ENCODE measurements around the gene PAN2.
A peak's percentile ranks its signal among the peaks of the same experiment; 100 is the strongest.
"Not testable (repeated sequence)": the region's sequence is repeated elsewhere in the genome, so short reads cannot be mapped to it uniquely, and the experiment has no call there.

Gene PAN2

GRCh38 chr12:56341616-56342015 is 7.8 kb upstream of the PAN2 start:
- DNase-seq (ENCODE audit: low spot score) = no peak

- DNase-seq (ENCODE audit: low spot score) = no peak
Observed at GRCh38 chr12:56339158-56339422, 5.3 kb upstream of the PAN2 start.

- DNase-seq (ENCODE audit: low spot score) = peak; percentile 24
Observed at GRCh38 chr12:56338308-56339157, 4.7 kb upstream of the PAN2 start, which contains the start of gene IL23A. Gene IL23A (plus strand): TSS chr12:56338884. CDS start chr12:56339045, 161 bp downstream.

- DNase-seq (ENCODE audit: low spot score) = no peak
Observed at GRCh38 chr12:56337753-56338251, 4.0 kb upstream of the PAN2 start.

- DNase-seq (ENCODE audit: low spot score) = peak; percentile 57
Observed at GRCh38 chr12:56336361-56337167, 2.8 kb upstream of the PAN2 start.

GRCh38 chr12:56335527-56335926 is 1.7 kb upstream of the PAN2 start:
- not testable (repeated sequence) for DNase-seq (ENCODE audit: low spot score)

- peak; percentile 12 for DNase-seq (ENCODE audit: low spot score)
Observed at GRCh38 chr12:56334490-56334793, 642 bp upstream of the PAN2 start.

GRCh38 chr12:56333197-56333678 is 562 bp downstream of the PAN2 start:
- DNase-seq (ENCODE audit: low spot score) = no peak

- peak; percentile 5 for DNase-seq (ENCODE audit: low spot score)
Observed at GRCh38 chr12:56332512-56333196, 1.1 kb downstream of the PAN2 start.

- DNase-seq (ENCODE audit: low spot score) = no peak
Observed at GRCh38 chr12:56330936-56331490, 2.8 kb downstream of the PAN2 start.

- no peak for DNase-seq (ENCODE audit: low spot score)
Observed at GRCh38 chr12:56326533-56326932, 7.3 kb downstream of the PAN2 start.

- DNase-seq (ENCODE audit: low spot score) = no peak
Observed at GRCh38 chr12:56326126-56326525, 7.7 kb downstream of the PAN2 start.

GRCh38 chr12:56324206-56324605 is 9.6 kb downstream of the PAN2 start:
- DNase-seq (ENCODE audit: low spot score) = no peak

GRCh38 chr12:56321610-56322009 is 12.2 kb downstream of the PAN2 start:
- not testable (repeated sequence) for DNase-seq (ENCODE audit: low spot score)

- no peak for DNase-seq (ENCODE audit: low spot score)
Observed at GRCh38 chr12:56321027-56321426, 12.8 kb downstream of the PAN2 start.

GRCh38 chr12:56317675-56318074 is 16.1 kb downstream of the PAN2 start:
- DNase-seq (ENCODE audit: low spot score) = no peak

- peak; percentile 93 for DNase-seq (ENCODE audit: low spot score)
Observed at GRCh38 chr12:56315622-56316473, 18.0 kb downstream of the PAN2 start, which contains the start of gene CNPY2. Gene CNPY2 (minus strand): TSS chr12:56315988. CDS start chr12:56315217, 771 bp downstream.

GRCh38 chr12:56315249-56315621 is 18.6 kb downstream of the PAN2 start:
- no peak for DNase-seq (ENCODE audit: low spot score)

- no peak for DNase-seq (ENCODE audit: low spot score)
Observed at GRCh38 chr12:56311003-56311402, 22.8 kb downstream of the PAN2 start.

GRCh38 chr12:56308714-56309113 is 25.1 kb downstream of the PAN2 start:
- no peak for DNase-seq (ENCODE audit: low spot score)
